A549 (cell line): ENCODE measurements around the gene PTPRD. TPM values are rescaled to one million over a fixed set of nuclear protein-coding genes. Genes with fewer than 3 reads are reported as not detected.

Experiments used
- ATAC-seq, 2 experiments: fragments of 200-7000 bp in 1 of 2; fragments of >200 bp in 1 of 2; cut with Nextera tagmentation in 1 of 2; cut with Tn5 transposase in 1 of 2; 3 replicates each; pipeline versions ENCODE4 v1.8.0 to v1.9.1; 2018 to 2020; ENCODE audit warnings: mild to moderate bottlenecking in 1 of 2, moderate library complexity in 1 of 2
- CTCF ChIA-PET: fragments of 300-600 bp; sonication (Branson Sonifier 250); formaldehyde crosslinking; extraction: SDS; loops from one replicate; lab custom pipeline; 2021; ENCODE audit warnings: antibody characterized with exemption, inconsistent platforms; lab: Yijun Ruan, JAX
- POLR2A ChIA-PET: fragments of 350-600 bp; formaldehyde crosslinking; extraction: SDS; loops from one replicate; lab custom pipeline; 2021; ENCODE audit warnings: antibody characterized with exemption, inconsistent platforms; lab: Yijun Ruan, JAX
- DNase-seq, 2 experiments: peaks; one replicate each; pipeline versions ENCODE4 v3.0.0 to v3.0.0-alpha.2; 2011 to 2016; ENCODE audit warnings: low read depth in 1 of 2, low spot score in 1 of 2
- FAIRE-seq: peaks from 2 replicates; lab custom pipeline; 2011; peaks lifted over from hg19 to GRCh38; lab: Jason Lieb, UNC
- H3K27ac ChIP-seq, 2 experiments: fragments of >200 bp; sonication (Bioruptor Twin); formaldehyde crosslinking; 3 replicates each; pipeline ENCODE4 v1.5.1; 2016 to 2017
- H3K4me1 ChIP-seq: fragments of >200 bp; sonication (Bioruptor Twin); formaldehyde crosslinking; 3 replicates; pipeline ENCODE4 v1.6.1; 2016
- H3K4me2 ChIP-seq: fragments of >200 bp; sonication (Bioruptor Twin); formaldehyde crosslinking; 3 replicates; pipeline ENCODE4 v1.6.1; 2016
- H3K4me3 ChIP-seq: fragments of >200 bp; sonication (Bioruptor Twin); formaldehyde crosslinking; 3 replicates; pipeline ENCODE4 v1.5.1; 2016
- H3K9me3 ChIP-seq: fragments of >200 bp; sonication (Bioruptor Twin); formaldehyde crosslinking; 3 replicates; pipeline ENCODE4 v1.6.1; 2016
- BCL3 ChIP-seq: fragments of >200 bp; sonication (Bioruptor Twin); formaldehyde crosslinking; IDR thresholded peaks from 3 replicates; pipeline ENCODE4 v1.6.1; 2016
- BHLHE40 ChIP-seq: IDR thresholded peaks from 2 replicates; pipeline ENCODE4 v1.6.1; 2012; ENCODE audit warnings: low read depth, low read length, inconsistent platforms
- CBX2 ChIP-seq: fragments of 200-600 bp; sonication (generic); IDR thresholded peaks from 2 replicates; pipeline ENCODE4 v1.6.1; 2016; ENCODE audit warnings: low read depth, mild to moderate bottlenecking, borderline replicate concordance
- CHD4 ChIP-seq: fragments of 200-600 bp; sonication (generic); IDR thresholded peaks from 2 replicates; pipeline ENCODE4 v1.6.1; 2016; ENCODE audit warnings: antibody characterized with exemption, mild to moderate bottlenecking, borderline replicate concordance
- CTCF ChIP-seq: fragments of >200 bp; sonication (Bioruptor Twin); formaldehyde crosslinking; IDR thresholded peaks from 3 replicates; pipeline ENCODE4 v1.5.1; 2016
- E2F6 ChIP-seq: IDR thresholded peaks from 2 replicates; pipeline ENCODE4 v1.6.1; 2012; ENCODE audit warnings: low read depth, borderline replicate concordance
- EHF ChIP-seq: fragments of 250-450 bp; sonication (Bioruptor Pico); IDR thresholded peaks from 2 replicates; pipeline ENCODE4 v1.5.0; 2020; ENCODE audit warnings: mild to moderate bottlenecking
- EHMT2 ChIP-seq: fragments of 200-600 bp; sonication (generic); IDR thresholded peaks from 2 replicates; pipeline ENCODE4 v1.6.1; 2016; ENCODE audit warnings: antibody characterized with exemption, low read depth, mild to moderate bottlenecking, moderate library complexity
- EP300 ChIP-seq, 2 experiments: fragments of >200 bp; sonication (Bioruptor Twin); formaldehyde crosslinking; IDR thresholded peaks; 2 replicates in 1 of 2; 3 replicates in 1 of 2; pipeline ENCODE4 v1.6.1; 2016 to 2017
- HDAC2 ChIP-seq: fragments of 200-600 bp; sonication (generic); IDR thresholded peaks from 2 replicates; pipeline ENCODE4 v1.6.1; 2016
- HEYL ChIP-seq: fragments of 250-450 bp; sonication (Bioruptor Pico); IDR thresholded peaks from 2 replicates; pipeline ENCODE4 v1.8.0; 2021; ENCODE audit warnings: mild to moderate bottlenecking, moderate library complexity
- HOXB13 ChIP-seq: fragments of 250-450 bp; sonication (Bioruptor Pico); IDR thresholded peaks from 2 replicates; pipeline ENCODE4 v1.5.0; 2020; ENCODE audit warnings: low read depth, mild to moderate bottlenecking, moderate library complexity
- HOXB5 ChIP-seq: fragments of 250-450 bp; sonication (Bioruptor Pico); IDR thresholded peaks from 2 replicates; pipeline ENCODE4 v1.5.0; 2020; ENCODE audit warnings: mild to moderate bottlenecking, moderate library complexity
- JUNB ChIP-seq: fragments of >200 bp; sonication (Bioruptor Twin); formaldehyde crosslinking; IDR thresholded peaks from 2 replicates; pipeline ENCODE4 v1.6.1; 2016
- KDM5A ChIP-seq: fragments of 200-600 bp; sonication (generic); IDR thresholded peaks from 2 replicates; pipeline ENCODE4 v1.6.1; 2016; ENCODE audit warnings: antibody characterized with exemption, mild to moderate bottlenecking
- MAFK ChIP-seq: fragments of 450-650 bp; IDR thresholded peaks from 2 replicates; pipeline ENCODE4 v1.6.1; 2014; ENCODE audit not compliant: partially characterized antibody
- MAZ ChIP-seq: fragments of 150-350 bp; IDR thresholded peaks from 2 replicates; pipeline ENCODE4 v1.6.1; 2014; ENCODE audit warnings: antibody characterized with exemption, low read depth, low read length, borderline replicate concordance
- MYC ChIP-seq: IDR thresholded peaks from 2 replicates; pipeline ENCODE4 v1.6.1; 2012; ENCODE audit warnings: mild to moderate bottlenecking, inconsistent platforms, low read length, improper control_type of control experiment, borderline replicate concordance
- NFE2L2 ChIP-seq: fragments of 150-350 bp; conservative IDR thresholded peaks from 2 replicates; pipeline ENCODE4 v1.6.1; 2014; ENCODE audit warnings: low read length
- NPAS2 ChIP-seq: fragments of 250-450 bp; sonication (Bioruptor Pico); IDR thresholded peaks from 2 replicates; pipeline ENCODE4 v1.8.0; 2022; ENCODE audit warnings: mild to moderate bottlenecking, moderate library complexity, borderline replicate concordance
- RAD21 ChIP-seq, 2 experiments: fragments of >200 bp in 1 of 2; sonication (Bioruptor Twin) in 1 of 2; formaldehyde crosslinking in 1 of 2; IDR thresholded peaks in 1 of 2; conservative IDR thresholded peaks in 1 of 2; 2 replicates in 1 of 2; 3 replicates in 1 of 2; pipeline ENCODE4 v1.6.1; 2012 to 2018; ENCODE audit warnings: inconsistent platforms in 1 of 2
- RFX5 ChIP-seq: fragments of 450-650 bp; IDR thresholded peaks from 2 replicates; pipeline ENCODE4 v1.7.1; 2014; ENCODE audit warnings: antibody characterized with exemption, mild to moderate bottlenecking, moderate library complexity
- TFCP2L1 ChIP-seq: fragments of 250-450 bp; sonication (Bioruptor Pico); IDR thresholded peaks from 2 replicates; pipeline ENCODE4 v1.5.0; 2021; ENCODE audit warnings: mild to moderate bottlenecking
- USF2 ChIP-seq: fragments of 450-650 bp; IDR thresholded peaks from 2 replicates; pipeline ENCODE4 v1.6.1; 2014; ENCODE audit warnings: antibody characterized with exemption
- ZC3H11A ChIP-seq: fragments of 450-650 bp; IDR thresholded peaks from 2 replicates; pipeline ENCODE4 v1.6.1; 2014; ENCODE audit warnings: antibody characterized with exemption, mild to moderate bottlenecking
- WGBS: methylation state at CpG from one replicate; pipeline ENCODE4 v1.1.6; 2017; ENCODE audit errors: missing lambda C conversion rate; 5-methylcytosine and 5-hydroxymethylcytosine counted together
- polyA plus RNA-seq, 4 experiments: library from polyadenylated mRNA; depleted of rRNA in 3 of 4; stranded (reverse); fragments of >200 nt; fragmentation: RNase III in 1 of 4; extraction: RNeasy Plus Mini Kit Qiagen cat#74134 plus additional on column Dnase treatment in 1 of 4; gene quantifications; 2 replicates in 3 of 4; 3 replicates in 1 of 4; pipeline ENCODE4 v1.2.3, GENCODE V29; 2011 to 2017

Gene PTPRD
- polyA plus RNA-seq, 2 of the 4 experiments (the other 2 are of a cell fraction): 0.39 to 1.3 TPM

- TF ChIP-seq EHMT2: no peak
- TF ChIP-seq RFX5: no peak
- no peak for TF ChIP-seq HOXB13
- no peak for TF ChIP-seq RAD21 (conservative IDR thresholded peaks at IDR 0.05 in 1 of 2, IDR thresholded peaks at IDR 0.05 in 1 of 2)
- TF ChIP-seq NFE2L2: no peak
- TF ChIP-seq CBX2: no peak
- TF ChIP-seq MAZ: no peak
- no peak for TF ChIP-seq BCL3
- TF ChIP-seq KDM5A: no peak
- TF ChIP-seq EP300 (IDR thresholded peaks at IDR 0.05): no peak
- TF ChIP-seq, all 56 proteins: peak for 0
Measured at GRCh38 chr9:8569823-8570222, 2043.0 kb downstream of the PTPRD start (continued).

GRCh38 chr9:8567963-8568579 is 2044.7 kb downstream of the PTPRD start:
- H3K4me1 ChIP-seq: no peaks in the 10 kb centered on the region
- H3K4me3 ChIP-seq: no peak overlapping the region
- WGBS: 11% methylated on average over 2 of the region's 2 CpGs
- no peak for FAIRE-seq
- no peaks in the 10 kb centered on the region for H3K9me3 ChIP-seq
- ATAC-seq: no peak
- CTCF ChIA-PET: no interaction called here
- POLR2A ChIA-PET: no interaction called here
- DNase-seq: no peak
- TF ChIP-seq MAFK: peak; percentile 53
- TF ChIP-seq MYC: no peak
- H3K27ac ChIP-seq: no peak overlapping the region
- no peak overlapping the region for H3K4me2 ChIP-seq

- DNase-seq: no peak
- no peak for FAIRE-seq
- H3K4me2 ChIP-seq: no peak overlapping the region
- 51% methylated on average over 6 of the region's 6 CpGs for WGBS
- H3K4me3 ChIP-seq: no peak overlapping the region
- H3K9me3 ChIP-seq: no peaks in the 10 kb centered on the region
- CTCF ChIA-PET: no interaction called here
- TF ChIP-seq RAD21 (conservative IDR thresholded peaks at IDR 0.05 in 1 of 2, IDR thresholded peaks at IDR 0.05 in 1 of 2) (no peak), EHF (CRISPR knock-in tag) (no peak), JUNB (no peak), HOXB5 (no peak), MYC (no peak), HEYL (CRISPR knock-in tag) (no peak), MAZ (no peak), USF2 (no peak)
- TF ChIP-seq, all 56 proteins: peak for 0
- POLR2A ChIA-PET: no interaction called here
- Histone ChIP-seq H3K4me1 (no peaks in the 10 kb centered on the region), H3K27ac (no peak overlapping the region)
- ATAC-seq: no peak
Measured at GRCh38 chr9:8564960-8565359, 2047.8 kb downstream of the PTPRD start.

- ATAC-seq: no peak
- DNase-seq: peak in 1 of 2 experiments; percentile 4
- no peak overlapping the region for H3K4me2 ChIP-seq
- ChIA-PET POLR2A (no interaction called here), CTCF (no interaction called here)
- H3K4me1 ChIP-seq: no peaks in the 10 kb centered on the region
- H3K27ac ChIP-seq: no peak overlapping the region
- FAIRE-seq: no peak
- TF ChIP-seq CTCF (no peak), HDAC2 (no peak), TFCP2L1 (CRISPR knock-in tag) (no peak), CHD4 (no peak), NPAS2 (CRISPR knock-in tag) (no peak), BHLHE40 (no peak), CBX2 (no peak), ZC3H11A (no peak), E2F6 (no peak)
- TF ChIP-seq, all 56 proteins: peak for 0
- Histone ChIP-seq H3K4me3 (no peak overlapping the region), H3K9me3 (no peaks in the 10 kb centered on the region)
- WGBS: 3% methylated on average over 6 of the region's 6 CpGs
Measured at GRCh38 chr9:8560560-8561525, 2052.0 kb downstream of the PTPRD start.
